ENCODE results near the gene WDR59.

- no peak for TF ChIP-seq CTCF (IDR thresholded peaks at IDR 0.05)
- no peak for TF ChIP-seq POLR2A (IDR thresholded peaks at IDR 0.05)
- no peak for TF ChIP-seq POLR2AphosphoS5 (IDR thresholded peaks at IDR 0.05)
- no peak for TF ChIP-seq EP300 (IDR thresholded peaks at IDR 0.05)
These were observed 19.5 kb upstream of the WDR59 start for GRCh38 chr16:75004460-75004859.
